AG04450 (cell line): ENCODE measurements around the gene MISP. TPM values are rescaled to one million over a fixed set of nuclear protein-coding genes. Genes with fewer than 3 reads are reported as not detected.

Source experiments
- CTCF ChIA-PET: fragments of 300-600, 350-600 bp; formaldehyde crosslinking; extraction: SDS; loops from one replicate; lab custom pipeline; 2022; ENCODE audit warnings: antibody characterized with exemption, inconsistent platforms; lab: Charles Lee
- POLR2A ChIA-PET: fragments of 350-600 bp; formaldehyde crosslinking; extraction: SDS; loops from one replicate; lab custom pipeline; 2021; ENCODE audit warnings: antibody characterized with exemption, inconsistent platforms; lab: Yijun Ruan, JAX
- DNase-seq: peaks from one replicate; pipeline ENCODE4 v3.0.0-alpha.2; 2011; ENCODE audit warnings: low read depth, low spot score
- H3K27ac ChIP-seq: one replicate; pipeline ENCODE4 v1.5.1; 2012; ENCODE audit warnings: low read depth, low read length, control low read depth
- H3K27me3 ChIP-seq: one replicate; pipeline ENCODE4 v1.6.0; 2012; ENCODE audit warnings: low read length; ENCODE audit not compliant: control insufficient read depth, insufficient read depth
- H3K4me3 ChIP-seq: 2 replicates; pipeline ENCODE4 v1.5.1; 2011; ENCODE audit warnings: mild to moderate bottlenecking, low read depth, low read length, control low read depth
- H3K9me3 ChIP-seq: 2 replicates; pipeline ENCODE4 v1.5.1; 2012; ENCODE audit warnings: low read length; ENCODE audit not compliant: control insufficient read depth, insufficient read depth
- CTCF ChIP-seq: IDR thresholded peaks from 2 replicates; pipeline ENCODE4 v1.5.1; 2011; ENCODE audit warnings: low read depth, low read length, control low read depth, inconsistent platforms
- polyA plus RNA-seq: library from polyadenylated mRNA; depleted of rRNA; stranded (reverse); fragments of >200 nt; gene quantifications from 2 replicates; pipeline ENCODE4 v1.2.3, GENCODE V29; 2011

Gene MISP
- polyA plus RNA-seq, 1 experiment = 0.09 TPM

- peaks cover 16% of the 10 kb centered on the region for H3K27me3 ChIP-seq
- no peak overlapping the region for H3K4me3 ChIP-seq
- no peak for DNase-seq
- TF ChIP-seq CTCF = no peak
- H3K9me3 ChIP-seq = peaks cover 16% of the 10 kb centered on the region
- ChIA-PET CTCF (interaction anchor here (0.9 kb wide), 1 partner anchor 14 kb away, joined by 3 read pairs; no protein-coding TSS in a partner anchor), POLR2A (no interaction called here)
- H3K27ac ChIP-seq = no peak overlapping the region
These were observed 31.1 kb upstream of the MISP start for GRCh38 chr19:719636-720344.

GRCh38 chr19:720345-721160 lies 30.4 kb upstream of the MISP start:
- ChIA-PET CTCF (no interaction called here), POLR2A (no interaction called here)
- peaks cover 16% of the 10 kb centered on the region for H3K27me3 ChIP-seq
- H3K27ac ChIP-seq = no peak overlapping the region
- TF ChIP-seq CTCF = no peak
- DNase-seq = no peak
- H3K4me3 ChIP-seq = no peak overlapping the region
- H3K9me3 ChIP-seq = peaks cover 8% of the 10 kb centered on the region

- H3K27me3 ChIP-seq = peaks cover 16% of the 10 kb centered on the region
- no peak overlapping the region for H3K27ac ChIP-seq
- TF ChIP-seq CTCF = no peak
- ChIA-PET POLR2A (no interaction called here), CTCF (no interaction called here)
- peaks cover 7% of the 10 kb centered on the region; the same call in 1 of the 2 replicates for H3K9me3 ChIP-seq
- no peak overlapping the region for H3K4me3 ChIP-seq
- DNase-seq = no peak
These were observed 28.3 kb upstream of the MISP start for GRCh38 chr19:722553-723101.

GRCh38 chr19:723247-723646 lies 27.7 kb upstream of the MISP start:
- ChIA-PET POLR2A (no interaction called here), CTCF (no interaction called here)
- no peak for DNase-seq
- Histone ChIP-seq H3K27ac (no peak overlapping the region), H3K27me3 (peaks cover 16% of the 10 kb centered on the region), H3K4me3 (no peak overlapping the region), H3K9me3 (peaks cover 7% of the 10 kb centered on the region; the same call in 1 of the 2 replicates)
- TF ChIP-seq CTCF = no peak
